Testis (tissue), 3 donors: ENCODE data around the gene IL17RA. TPM values are rescaled to one million over a fixed set of nuclear protein-coding genes. Genes with fewer than 3 reads are reported as not detected.

Experiments used
- DNase-seq: peaks from one replicate; pipeline ENCODE4 v3.0.0-alpha.2; 2019
- H3K27ac ChIP-seq, 2 donors: fragments of 200-600 bp; sonication (generic); one replicate each; pipeline ENCODE4 v1.5.1; 2019
- H3K27me3 ChIP-seq: fragments of 200-600 bp; sonication (generic); one replicate; pipeline ENCODE4 v1.5.1; 2019
- H3K36me3 ChIP-seq: fragments of 200-600 bp; sonication (generic); one replicate; pipeline ENCODE4 v1.5.1; 2017; ENCODE audit warnings: low read depth; ENCODE audit errors: missing control alignments
- H3K4me1 ChIP-seq: fragments of 200-600 bp; sonication (generic); one replicate; pipeline ENCODE4 v1.5.1; 2019
- H3K4me3 ChIP-seq, 2 donors: fragments of 200-600 bp; sonication (generic); one replicate each; pipeline ENCODE4 v1.5.1; 2017 to 2019
- H3K9me3 ChIP-seq: fragments of 200-600 bp; sonication (generic); one replicate; pipeline ENCODE4 v1.5.1; 2017
- CTCF ChIP-seq, 3 experiments: fragments of 450-650 bp in 2 of 3; fragments of 200-600 bp in 1 of 3; sonication (generic) in 1 of 3; IDR thresholded peaks; one replicate each; pipeline ENCODE4 v1.5.1; 2016 to 2019; ENCODE audit warnings: antibody characterized with exemption in 3 of 3, mild to moderate bottlenecking in 2 of 3, moderate library complexity in 1 of 3
- POLR2A ChIP-seq: fragments of 450-650 bp; IDR thresholded peaks from one replicate; pipeline ENCODE4 v1.6.1; 2017; ENCODE audit warnings: antibody characterized with exemption, mild to moderate bottlenecking, moderate library complexity
- WGBS, 2 donors: methylation state at CpG; one replicate each; pipeline ENCODE4 v1.1.5; 2018; 5-methylcytosine and 5-hydroxymethylcytosine counted together
- intact Hi-C: fragments of 100-400 bp; cut with DNase I; formaldehyde crosslinking; loops from one replicate; pipeline ENCODE4 v1.15.1; 2023; ENCODE audit warnings: low total_unique reads
- polyA plus RNA-seq: library from polyadenylated mRNA; stranded (reverse); fragments of 350-450 nt; fragmentation: Illumina TruSeq; extraction: RNeasy Lipid Tissue Mini Kit (QIAGEN cat#74804); gene quantifications from one replicate; pipeline ENCODE4 v1.2.3, GENCODE V29; 2014; ENCODE audit warnings: low read depth, low replicate concordance; ENCODE audit not compliant: insufficient read depth
- total RNA-seq, 2 donors: library from RNA; depleted of rRNA; stranded (reverse); fragments of >200 nt; gene quantifications; one replicate each; pipeline ENCODE4 v1.2.3, GENCODE V29; 2016

Gene IL17RA
- total and polyA plus RNA-seq, 3 donors from 2014 or later = 6.8 to 12.8 (median 8.3) TPM

DNA sequence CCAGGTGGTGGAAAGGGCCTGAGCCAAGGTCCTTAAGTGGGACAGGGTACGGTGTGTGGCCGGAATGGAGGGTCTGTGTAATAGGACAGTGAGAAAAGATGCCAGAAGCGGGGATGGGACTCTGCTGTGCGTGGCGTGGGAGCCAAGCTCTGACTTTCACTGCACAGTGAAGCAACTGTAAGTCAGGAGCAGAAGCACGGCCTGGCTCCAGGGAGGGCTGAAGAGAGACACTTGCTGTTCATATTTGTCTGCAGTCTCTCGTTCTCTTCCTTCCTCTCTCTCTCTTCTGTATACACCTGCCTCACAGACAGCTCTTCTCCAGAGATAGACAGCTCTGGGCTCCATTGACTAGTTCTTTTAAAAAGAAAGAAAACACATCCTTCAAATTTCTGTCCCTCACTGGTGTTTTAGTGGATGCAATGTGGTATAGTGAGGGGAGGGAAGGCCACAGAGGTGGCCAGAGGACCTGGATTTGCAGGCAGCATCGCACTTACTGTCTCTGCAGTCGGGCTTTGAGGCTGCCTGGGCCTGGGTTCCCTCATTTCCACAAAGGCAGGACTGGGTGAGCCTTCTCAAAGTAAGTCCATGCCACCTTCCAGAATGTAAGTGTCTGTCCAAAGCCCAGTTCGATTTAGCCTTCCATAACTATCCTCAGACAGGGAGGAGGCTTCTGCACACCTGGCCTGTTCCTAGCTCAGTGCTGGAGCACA lies 2.1 kb downstream of the IL17RA start:
- no peak for TF ChIP-seq CTCF (IDR thresholded peaks at IDR 0.05)
- TF ChIP-seq POLR2A = no peak
- WGBS, 2 donors = 51 to 61% methylated on average over 10 of the region's 10 CpGs
- intact Hi-C loops = loop anchor here (10.0 kb wide), 1 partner anchor 78 kb away; no protein-coding TSS in a partner anchor
- DNase-seq = no peak
- Histone ChIP-seq H3K9me3 (no peaks in the 10 kb centered on the region), H3K27me3 (no peaks in the 10 kb centered on the region), H3K4me3 (no peak overlapping the region), H3K4me1 (peaks cover 7% of the 10 kb centered on the region), H3K36me3 (no peaks in the 10 kb centered on the region), H3K27ac (no peak overlapping the region)

- Histone ChIP-seq H3K27me3 (no peaks in the 10 kb centered on the region), H3K36me3 (no peaks in the 10 kb centered on the region), H3K4me1 (peaks cover 7% of the 10 kb centered on the region), H3K27ac (no peak overlapping the region), H3K4me3 (no peak overlapping the region), H3K9me3 (no peaks in the 10 kb centered on the region)
- WGBS, 2 donors = 79 to 81% methylated on average over 12 of the region's 12 CpGs
- TF ChIP-seq POLR2A (no peak), CTCF (IDR thresholded peaks at IDR 0.05) (no peak)
- intact Hi-C loops = loop anchor here (10.0 kb wide), 1 partner anchor 77 kb away; no protein-coding TSS in a partner anchor
- DNase-seq = no peak
Measured at GRCh38 chr22:17087498-17088131, 2.8 kb downstream of the IL17RA start.

- Histone ChIP-seq H3K4me3 (no peak overlapping the region), H3K9me3 (no peaks in the 10 kb centered on the region), H3K27ac (no peak overlapping the region), H3K36me3 (no peaks in the 10 kb centered on the region), H3K27me3 (no peaks in the 10 kb centered on the region), H3K4me1 (peaks cover 7% of the 10 kb centered on the region)
- no peak for DNase-seq
- TF ChIP-seq POLR2A = no peak
- intact Hi-C loops = no loop called here
Measured at GRCh38 chr22:17090550-17090949, 5.8 kb downstream of the IL17RA start.

DNA sequence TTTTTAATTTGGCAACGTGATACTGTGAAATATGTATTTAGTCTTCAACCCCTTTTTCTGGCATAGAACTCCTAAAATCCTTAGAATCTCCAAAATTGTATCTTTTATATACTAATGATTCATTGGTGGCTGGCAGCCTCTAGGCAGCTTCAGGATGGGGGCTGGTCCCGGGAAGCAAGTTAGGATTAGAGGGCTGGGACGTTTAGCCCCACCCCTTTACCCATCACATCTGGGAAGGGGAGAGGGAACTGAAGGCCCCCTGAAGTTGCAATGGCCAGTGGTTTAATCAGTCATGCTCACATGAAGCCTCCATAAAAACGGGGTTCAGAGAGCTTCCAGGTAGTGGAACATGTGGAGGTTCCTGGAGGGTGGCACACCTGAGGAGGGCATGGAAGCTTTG lies 7.1 kb downstream of the IL17RA start:
- peaks cover 4% of the 10 kb centered on the region for H3K4me1 ChIP-seq
- no peaks in the 10 kb centered on the region for H3K9me3 ChIP-seq
- no peak for DNase-seq
- intact Hi-C loops = no loop called here
- no peaks in the 10 kb centered on the region for H3K36me3 ChIP-seq
- 63 to 67% methylated on average over 4 of the region's 4 CpGs for whole genome bisulfite sequencing, 2 donors
- no peak overlapping the region for H3K4me3 ChIP-seq
- H3K27me3 ChIP-seq = no peaks in the 10 kb centered on the region
- no peak overlapping the region for H3K27ac ChIP-seq
- TF ChIP-seq CTCF (IDR thresholded peaks at IDR 0.05) = no peak
- TF ChIP-seq POLR2A = no peak

DNA sequence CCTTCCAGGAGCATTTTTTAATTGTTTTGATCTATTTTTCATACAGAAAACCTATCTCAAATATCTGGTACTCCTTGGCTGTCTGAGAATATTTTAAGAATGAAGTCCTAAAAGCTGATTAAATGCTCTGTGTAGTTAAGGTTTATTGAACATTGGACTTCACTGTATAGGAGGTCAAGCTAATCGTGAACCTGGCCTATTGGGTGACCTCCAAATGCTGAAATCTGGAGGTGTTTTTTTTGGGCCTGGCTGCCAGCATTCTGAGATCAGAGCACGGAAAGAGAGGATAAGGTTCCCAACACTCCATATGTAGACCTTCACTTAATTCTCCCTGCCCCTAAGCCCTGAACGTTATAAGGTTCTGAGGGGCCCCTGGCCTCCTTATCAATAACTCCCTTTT lies 8.3 kb downstream of the IL17RA start:
- no peak overlapping the region for H3K4me3 ChIP-seq
- DNase-seq = no peak
- no peaks in the 10 kb centered on the region for H3K4me1 ChIP-seq
- H3K27me3 ChIP-seq = no peaks in the 10 kb centered on the region
- intact Hi-C loops = no loop called here
- TF ChIP-seq POLR2A (no peak), CTCF (IDR thresholded peaks at IDR 0.05) (no peak)
- H3K9me3 ChIP-seq = no peaks in the 10 kb centered on the region
- no peak overlapping the region for H3K27ac ChIP-seq
- 77 to 84% methylated on average over 3 of the region's 3 CpGs for WGBS, 2 donors
- H3K36me3 ChIP-seq = no peaks in the 10 kb centered on the region
